AG09319 (cell line): ENCODE measurements around the gene GJA5.

Source experiments
- DNase-seq: peaks from one replicate; pipeline ENCODE4 v3.0.0-alpha.2; 2010; ENCODE audit warnings: low read depth; ENCODE audit errors: extremely low read depth
- CTCF ChIP-seq: IDR thresholded peaks from 2 replicates; pipeline ENCODE4 v1.5.1; 2011; ENCODE audit warnings: low read depth, mild to moderate bottlenecking, inconsistent platforms, low read length, moderate library complexity

GJA5 gene

GRCh38 chr1:147726168-147726567 lies 34.2 kb downstream of the GJA5 start:
- no peak for DNase-seq

GRCh38 chr1:147725685-147726084 lies 34.7 kb downstream of the GJA5 start:
- DNase-seq = no peak

More at GRCh38 chr1:147726168-147726567, 34.2 kb downstream of the GJA5 start:
- TF ChIP-seq CTCF = no peak

GRCh38 chr1:147723691-147724323 lies 36.6 kb downstream of the GJA5 start:
- TF ChIP-seq CTCF = peak; percentile 14
- no peak for DNase-seq

More at GRCh38 chr1:147725685-147726084, 34.7 kb downstream of the GJA5 start:
- no peak for TF ChIP-seq CTCF

GRCh38 chr1:147722124-147722523 lies 38.3 kb downstream of the GJA5 start:
- no peak for DNase-seq
- TF ChIP-seq CTCF = no peak

GRCh38 chr1:147721716-147722115 lies 38.7 kb downstream of the GJA5 start:
- TF ChIP-seq CTCF = no peak
- no peak for DNase-seq

GRCh38 chr1:147720557-147720956 lies 39.8 kb downstream of the GJA5 start:
- no peak for TF ChIP-seq CTCF
- DNase-seq = no peak

- TF ChIP-seq CTCF = no peak
- no peak for DNase-seq
These were observed 40.6 kb downstream of the GJA5 start for GRCh38 chr1:147719711-147720225.
